Gastrocnemius medialis (tissue), 4 donors: ENCODE results near the gene MAD1L1.

ENCODE experiments used
- CTCF ChIP-seq, 5 experiments: fragments of 450-650 bp in 3 of 5; fragments of 200-600 bp in 2 of 5; sonication (generic) in 2 of 5; IDR thresholded peaks in 4 of 5; conservative IDR thresholded peaks in 1 of 5; 1 replicate in 4 of 5; 2 replicates in 1 of 5; pipeline ENCODE4 v1.5.1; 2016 to 2019; ENCODE audit warnings: antibody characterized with exemption in 5 of 5, mild to moderate bottlenecking in 3 of 5, moderate library complexity in 3 of 5
- POLR2A ChIP-seq, 2 donors: fragments of 450-650 bp; IDR thresholded peaks; one replicate each; pipeline ENCODE4 v1.6.1; 2017; ENCODE audit warnings: antibody characterized with exemption in 2 of 2, mild to moderate bottlenecking in 2 of 2, moderate library complexity in 2 of 2

- no peak for TF ChIP-seq CTCF (IDR thresholded peaks at IDR 0.05 in 4 of 5, conservative IDR thresholded peaks at IDR 0.05 in 1 of 5)
- TF ChIP-seq POLR2A (IDR thresholded peaks at IDR 0.05), result no peak
Observed at GRCh38 chr7:2044883-2045471, 187.8 kb downstream of the MAD1L1 start.
